ENCODE data around the gene FOSL2.

- TF ChIP-seq CTCF (IDR thresholded peaks at IDR 0.05) = no peak
- TF ChIP-seq ZFX (IDR thresholded peaks at IDR 0.05; ENCODE audit: borderline replicate concordance) = no peak
Observed at GRCh38 chr2:28404086-28404485, 11.4 kb downstream of the FOSL2 start.

Data from 22Rv1 (cell line).